Ramos (cell line): Measurements from ENCODE around the gene RHEB.
"Not testable (repeated sequence)": the region's sequence is repeated elsewhere in the genome, so short reads cannot be mapped to it uniquely, and the experiment has no call there.

ENCODE experiments used
- in situ Hi-C: fragments of 300-500 bp; cut with MboI; formaldehyde crosslinking; loops from one replicate; pipeline ENCODE4 v1.14.3; 2022; ENCODE audit warnings: low sequenced_read_pairs; ENCODE audit not compliant: unreplicated experiment

RHEB gene

GRCh38 chr7:151536178-151536577 lies 16.5 kb upstream of the RHEB start:
- in situ Hi-C loops, result not testable (repeated sequence)

DNA sequence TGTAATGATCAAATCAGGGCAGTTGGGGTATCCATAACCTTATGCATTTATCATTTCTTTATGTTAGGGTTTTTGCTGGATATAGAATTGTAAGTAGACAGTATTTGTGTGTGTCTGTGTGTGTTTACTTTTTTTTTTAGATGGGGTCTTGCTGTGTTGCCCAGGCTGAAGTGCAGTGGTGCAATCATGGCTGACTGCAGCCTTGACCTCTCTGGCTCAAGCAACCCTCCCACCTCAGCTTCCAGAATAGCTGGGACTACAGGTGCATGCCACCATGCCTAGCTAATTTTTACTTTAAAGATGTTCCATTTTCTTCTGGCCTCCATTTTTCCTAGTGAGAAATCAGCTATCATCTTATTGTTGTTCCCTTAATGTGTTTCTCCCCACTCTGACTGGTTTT lies 10.1 kb upstream of the RHEB start:
- in situ Hi-C loops, result no loop called here

GRCh38 chr7:151524845-151525244 lies 5.2 kb upstream of the RHEB start:
- in situ Hi-C loops, result loop anchor here (5.0 kb wide), 1 partner anchor 102 kb away; no protein-coding TSS in a partner anchor

- in situ Hi-C loops, result loop anchor here (5.0 kb wide), 1 partner anchor 103 kb away; no protein-coding TSS in a partner anchor
These were observed 4.6 kb upstream of the RHEB start for GRCh38 chr7:151524331-151524730.

GRCh38 chr7:151520419-151521261 lies 945 bp upstream of the RHEB start:
- in situ Hi-C loops, result loop anchor here (5.0 kb wide), 1 partner anchor 107 kb away; no protein-coding TSS in a partner anchor

DNA sequence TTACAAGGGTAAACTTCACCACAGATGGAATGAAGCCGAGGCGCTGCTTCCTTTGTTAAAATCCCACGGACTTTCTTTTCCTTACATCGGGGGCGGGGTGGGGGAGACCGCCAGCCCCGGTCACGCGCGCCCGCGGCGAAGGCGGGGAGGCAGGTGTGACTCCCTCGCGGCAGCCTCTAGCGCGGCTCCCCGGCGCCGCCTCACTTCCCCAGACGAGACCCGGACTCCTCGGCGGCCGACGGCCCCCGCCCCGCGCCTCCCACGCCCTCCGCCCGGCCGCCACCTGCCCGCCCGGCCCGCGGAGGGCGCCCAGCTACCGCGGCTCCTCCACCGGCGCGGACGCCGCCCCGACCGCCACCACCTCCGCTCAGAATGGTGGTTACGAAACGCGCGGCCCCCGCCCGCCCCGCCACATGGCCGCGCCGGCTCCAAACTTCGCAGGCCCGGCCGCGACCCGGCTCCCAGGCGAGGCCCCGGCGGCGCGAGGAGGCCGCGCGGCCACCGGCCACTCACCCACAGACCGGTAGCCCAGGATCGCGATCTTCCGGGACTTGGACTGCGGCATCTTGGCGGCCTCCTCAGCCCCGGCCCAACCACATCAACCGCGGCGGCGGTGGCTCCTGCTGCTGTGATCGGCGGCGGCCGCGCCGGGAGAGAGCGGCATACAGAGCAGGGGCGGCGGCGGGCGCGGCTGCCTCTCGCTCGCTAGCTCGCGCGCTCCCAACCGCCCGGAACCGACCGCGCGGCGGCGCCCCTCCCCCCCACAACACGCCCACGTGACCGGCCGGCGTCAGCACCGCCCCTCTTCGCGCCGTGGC lies 539 bp downstream of the RHEB start:
- in situ Hi-C loops, result not testable (repeated sequence)

DNA sequence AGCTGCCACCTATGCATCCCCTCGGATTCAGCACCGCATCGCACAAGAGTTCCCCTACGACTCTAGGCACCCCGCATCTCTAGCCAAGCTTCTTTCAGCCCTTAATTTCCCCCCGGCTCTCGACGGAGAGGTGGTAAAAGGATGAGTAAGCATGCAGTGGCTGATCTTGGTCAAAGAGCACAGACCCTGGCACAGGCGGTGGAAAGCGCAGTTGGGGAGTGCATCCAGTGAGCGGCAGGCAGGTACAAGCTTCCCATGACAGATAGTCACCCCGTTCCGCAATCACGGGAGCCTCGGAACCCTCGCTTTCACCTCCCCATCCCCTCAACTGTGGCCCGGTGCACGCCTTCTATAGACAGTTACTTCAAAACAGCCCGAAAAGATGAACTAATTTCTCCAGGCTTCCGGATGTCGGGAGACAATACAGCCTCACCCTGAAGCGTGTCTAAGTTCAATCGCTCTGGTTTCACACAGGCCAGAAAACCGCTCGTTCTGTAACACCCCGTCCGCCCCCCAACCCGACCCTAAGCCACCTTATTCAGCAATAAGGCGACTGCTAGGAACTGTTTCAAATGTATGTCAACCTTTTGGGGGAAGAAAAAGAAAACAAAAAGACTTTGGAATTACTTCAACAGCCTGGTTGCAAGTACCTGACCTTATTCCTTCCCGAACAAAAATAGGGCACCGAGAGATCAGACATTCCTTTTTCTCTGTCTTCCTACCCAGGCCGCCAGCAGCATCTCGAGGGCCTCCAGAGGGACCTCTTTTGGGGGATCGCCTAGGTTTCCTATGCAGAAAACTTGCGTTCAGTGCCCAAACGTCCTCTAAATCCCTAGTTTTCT lies 1.4 kb downstream of the RHEB start:
- in situ Hi-C loops, result no loop called here

DNA sequence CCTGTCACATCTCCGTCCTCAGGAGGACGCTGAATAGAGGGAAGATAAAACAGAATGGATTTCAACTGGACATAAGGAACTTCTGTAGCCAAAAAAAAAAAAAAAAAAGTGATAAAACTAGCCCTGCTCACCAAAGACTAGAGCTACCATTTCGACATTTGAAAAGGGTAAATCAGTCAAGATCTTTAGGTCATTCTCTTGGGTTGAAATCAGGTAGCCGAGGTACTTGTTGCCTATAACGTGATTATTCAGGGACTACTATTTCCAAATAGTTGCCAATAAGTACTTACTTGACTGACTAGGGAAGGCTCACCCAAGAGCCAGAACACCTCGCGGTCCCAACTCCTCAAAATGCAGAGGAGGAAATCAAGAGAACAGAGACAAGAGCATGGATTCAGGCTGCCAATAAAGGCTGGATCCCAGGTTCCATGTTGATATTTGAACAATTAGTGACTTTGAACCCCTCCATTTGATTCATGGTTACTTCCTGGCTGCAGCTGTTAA lies 2.0 kb downstream of the RHEB start:
- in situ Hi-C loops, result no loop called here

DNA sequence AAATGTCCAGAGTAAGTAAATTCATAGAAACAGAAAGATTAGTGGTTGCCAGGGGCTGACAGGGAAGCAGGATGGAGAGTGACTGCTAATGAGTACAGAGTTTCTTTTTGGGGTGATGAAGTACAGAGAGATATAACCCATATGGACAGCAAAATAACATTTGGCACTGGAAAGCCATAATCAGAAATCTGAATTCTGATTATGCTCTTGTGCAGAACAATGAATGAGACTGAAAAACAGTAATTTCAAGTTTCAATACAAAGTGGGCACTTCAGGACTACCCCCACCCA lies 4.5 kb downstream of the RHEB start:
- in situ Hi-C loops, result no loop called here

- in situ Hi-C loops, result no loop called here
These were observed 5.0 kb downstream of the RHEB start for GRCh38 chr7:151514461-151515275.

- in situ Hi-C loops, result no loop called here
These were observed 6.6 kb downstream of the RHEB start for GRCh38 chr7:151513133-151513532.

DNA sequence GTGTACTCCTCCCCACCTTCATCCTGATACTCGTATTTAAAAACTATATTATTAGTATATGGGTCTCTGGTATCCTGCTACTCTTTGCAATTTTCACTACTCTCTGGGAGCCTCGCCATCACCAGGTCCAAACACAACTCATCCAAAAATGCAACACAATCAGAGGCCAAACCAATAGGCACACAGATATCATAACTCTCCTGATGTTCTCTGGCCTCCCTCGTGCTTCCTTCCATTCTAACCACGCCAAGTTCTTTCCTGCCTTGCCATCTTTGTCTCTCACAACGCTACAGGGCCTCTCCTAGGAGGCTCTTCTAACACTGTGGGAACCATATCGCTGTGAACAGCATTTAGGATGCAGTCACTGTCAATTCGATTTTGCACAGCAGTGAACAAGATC lies 7.3 kb downstream of the RHEB start:
- in situ Hi-C loops, result no loop called here

GRCh38 chr7:151511946-151512345 lies 7.7 kb downstream of the RHEB start:
- in situ Hi-C loops, result no loop called here

GRCh38 chr7:151511270-151511669 lies 8.4 kb downstream of the RHEB start:
- in situ Hi-C loops, result no loop called here

DNA sequence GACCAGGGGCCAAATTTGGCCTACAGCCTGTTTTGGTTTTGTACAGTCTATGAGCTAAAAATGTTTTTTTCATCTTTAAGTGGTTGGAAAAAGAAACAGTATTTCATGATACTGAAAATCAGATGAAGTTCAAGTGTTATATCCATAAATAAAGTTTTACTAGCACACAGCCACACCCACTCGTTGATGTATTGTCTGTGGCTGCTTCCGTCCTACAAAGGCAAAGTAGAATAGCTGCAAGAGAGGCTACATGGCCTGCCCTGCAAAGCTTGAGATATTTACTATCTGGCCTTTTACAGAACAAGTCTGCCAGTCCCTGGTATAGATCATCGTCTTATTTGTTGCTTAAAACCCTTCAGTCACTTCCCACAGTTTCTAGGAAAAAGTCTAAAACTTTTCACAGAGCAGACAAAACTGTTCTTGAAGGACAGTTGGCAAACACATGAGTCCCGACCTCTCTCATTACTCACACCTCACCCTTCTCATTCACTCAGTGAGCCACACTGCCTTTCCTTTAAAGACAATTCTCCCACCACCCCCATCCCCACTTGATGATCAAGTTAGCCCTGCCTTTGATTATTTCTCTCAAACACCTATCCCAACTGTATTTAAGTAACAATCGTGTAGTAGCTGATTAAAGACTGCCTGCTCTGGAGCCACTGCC lies 9.9 kb downstream of the RHEB start:
- in situ Hi-C loops, result no loop called here

GRCh38 chr7:151508991-151509390 lies 10.7 kb downstream of the RHEB start:
- in situ Hi-C loops, result no loop called here

DNA sequence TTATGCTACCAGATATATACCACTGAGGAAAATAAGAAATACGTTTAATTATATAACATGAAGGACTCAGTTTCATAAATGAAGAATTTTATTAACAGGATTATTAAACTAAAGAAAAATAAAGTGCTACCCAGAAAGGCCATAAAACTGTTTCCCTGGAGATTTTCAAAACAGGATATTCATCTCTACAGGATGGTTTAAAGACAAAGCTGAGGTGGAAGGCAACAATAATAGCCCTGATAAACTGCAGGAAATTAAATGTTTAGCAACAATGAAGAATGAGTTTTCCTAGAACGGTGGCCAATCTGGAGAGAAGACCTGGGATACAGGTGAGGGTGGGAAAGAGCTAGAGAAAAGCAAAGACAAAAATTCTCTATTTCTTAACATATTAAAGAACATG lies 11.9 kb downstream of the RHEB start:
- in situ Hi-C loops, result no loop called here

DNA sequence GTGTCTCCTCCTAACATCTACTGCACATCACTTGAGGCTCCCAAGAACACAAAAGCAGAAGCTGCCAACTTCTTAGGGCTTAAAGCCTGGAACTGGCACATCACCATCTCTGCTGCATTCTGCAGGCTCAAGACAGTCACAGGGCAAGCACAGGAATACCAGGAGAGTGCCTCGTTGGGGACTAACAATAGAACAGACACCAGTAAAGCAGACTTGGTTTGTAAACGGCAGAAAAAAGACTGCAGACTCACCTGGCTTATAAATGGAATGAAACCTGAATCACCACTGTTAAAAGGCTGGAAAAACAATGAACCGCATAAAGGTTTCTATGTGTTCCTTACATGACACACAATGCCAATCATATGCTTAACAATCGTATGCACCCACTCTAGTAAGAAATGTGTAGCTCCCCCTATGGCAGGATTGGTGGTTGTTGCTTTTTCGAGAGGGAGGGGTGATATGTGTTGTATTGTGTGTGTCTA lies 12.8 kb downstream of the RHEB start:
- in situ Hi-C loops, result no loop called here
